OCI-LY3 (cell line): ENCODE measurements around the gene IZUMO4.

Experiments used
- CTCF ChIP-seq: fragments of 200-600, 300-600 bp; sonication (generic); IDR thresholded peaks from 2 replicates; pipeline ENCODE4 v1.5.1; 2014; ENCODE audit warnings: antibody characterized with exemption, low read length, low read depth
- EZH2phosphoT487 ChIP-seq: fragments of 200-600 bp; shearing (Covaris generic); IDR thresholded peaks from 2 replicates; pipeline ENCODE4 v1.6.1; 2018; ENCODE audit warnings: antibody characterized with exemption, mixed run types, low read depth

- TF ChIP-seq CTCF (no peak), EZH2phosphoT487 (no peak)
These were observed 16.8 kb upstream of the IZUMO4 start for GRCh38 chr19:2079865-2080301.
